ENCODE measurements around the gene SENP1.

SENP1 gene

GRCh38 chr12:48109424-48109823 is 3.5 kb upstream of the SENP1 start:
- Histone ChIP-seq H3K36me3 (ENCODE audit: control insufficient read depth, insufficient read depth, low read length) (no peaks in the 10 kb centered on the region), H3K4me3 (ENCODE audit: low read length) (no peak overlapping the region), H3K79me2 (ENCODE audit: control insufficient read depth, insufficient read depth, low read length) (peaks cover 7% of the 10 kb centered on the region), H4K5ac (ENCODE audit: low read length) (no peak overlapping the region), H3K23ac (ENCODE audit: low read length) (no peak overlapping the region), H3K4ac (ENCODE audit: low read depth, low read length) (no peak overlapping the region), H3K27ac (ENCODE audit: low read depth, low read length) (no peak overlapping the region), H2BK15ac (replicated peaks; ENCODE audit: low read depth) (no peak overlapping the region), H4K8ac (ENCODE audit: low read depth, low read length) (no peak overlapping the region), H3K56ac (ENCODE audit: low read length) (no peak overlapping the region), H3K27me3 (ENCODE audit: insufficient read depth, low read length, poor library complexity) (no peaks in the 10 kb centered on the region), H3K79me1 (ENCODE audit: low read length) (peaks cover under 1% of the 10 kb centered on the region), H2BK120ac (ENCODE audit: low read depth, low read length) (no peak overlapping the region), H2BK5ac (ENCODE audit: low read length) (no peak overlapping the region), H3K4me1 (ENCODE audit: control insufficient read depth, low read depth, low read length) (peaks cover 3% of the 10 kb centered on the region), H3K18ac (ENCODE audit: low read length) (no peak overlapping the region), H2AK5ac (ENCODE audit: low read length) (no peak overlapping the region), H3K4me2 (ENCODE audit: low read length) (no peak overlapping the region), H3K9ac (ENCODE audit: low read length) (no peak overlapping the region)
- DNase-seq: no peak

- Histone ChIP-seq H4K8ac (ENCODE audit: low read depth, low read length) (peak overlapping the region; percentile 97), H2BK120ac (ENCODE audit: low read depth, low read length) (no peak overlapping the region), H3K79me2 (ENCODE audit: control insufficient read depth, insufficient read depth, low read length) (peaks cover 12% of the 10 kb centered on the region), H2BK15ac (replicated peaks; ENCODE audit: low read depth) (no peak overlapping the region), H3K27me3 (ENCODE audit: insufficient read depth, low read length, poor library complexity) (no peaks in the 10 kb centered on the region), H3K23ac (ENCODE audit: low read length) (no peak overlapping the region), H3K56ac (ENCODE audit: low read length) (peak overlapping the region; percentile 89), H3K4me2 (ENCODE audit: low read length) (peak overlapping the region; percentile 45), H3K36me3 (ENCODE audit: control insufficient read depth, insufficient read depth, low read length) (no peaks in the 10 kb centered on the region), H3K4ac (ENCODE audit: low read depth, low read length) (peak overlapping the region; percentile 24), H3K9ac (ENCODE audit: low read length) (peak overlapping the region; percentile 86), H2BK5ac (ENCODE audit: low read length) (no peak overlapping the region), H3K79me1 (ENCODE audit: low read length) (peaks cover 1% of the 10 kb centered on the region), H4K5ac (ENCODE audit: low read length) (peak overlapping the region; percentile 96), H3K27ac (ENCODE audit: low read depth, low read length) (peak overlapping the region; percentile 90), H3K4me3 (ENCODE audit: low read length) (no peak overlapping the region), H3K18ac (ENCODE audit: low read length) (peak overlapping the region; percentile 79), H3K4me1 (ENCODE audit: control insufficient read depth, low read depth, low read length) (peaks cover 3% of the 10 kb centered on the region), H2AK5ac (ENCODE audit: low read length) (no peak overlapping the region)
- WGBS (ENCODE audit: extremely low coverage, insufficient coverage, low lambda C conversion rate): no CpG with 5 or more reads among the region's 5 CpGs
- no peak for DNase-seq
Measured at GRCh38 chr12:48106681-48107613, 1.1 kb upstream of the SENP1 start.

GRCh38 chr12:48105321-48105866 is 485 bp downstream of the SENP1 start:
- Histone ChIP-seq H3K4ac (ENCODE audit: low read depth, low read length) (peak overlapping the region; percentile 83), H3K18ac (ENCODE audit: low read length) (peak overlapping the region; percentile 79), H3K27me3 (ENCODE audit: insufficient read depth, low read length, poor library complexity) (no peaks in the 10 kb centered on the region), H2BK15ac (replicated peaks; ENCODE audit: low read depth) (no peak overlapping the region), H2AK5ac (ENCODE audit: low read length) (peak overlapping the region; percentile 54), H3K27ac (ENCODE audit: low read depth, low read length) (peak overlapping the region; percentile 90), H4K5ac (ENCODE audit: low read length) (no peak overlapping the region), H3K56ac (ENCODE audit: low read length) (peak overlapping the region; percentile 89), H3K4me3 (ENCODE audit: low read length) (peak overlapping the region; percentile 74), H3K4me1 (ENCODE audit: control insufficient read depth, low read depth, low read length) (peaks cover 3% of the 10 kb centered on the region), H3K79me2 (ENCODE audit: control insufficient read depth, insufficient read depth, low read length) (peaks cover 15% of the 10 kb centered on the region), H3K4me2 (ENCODE audit: low read length) (peak overlapping the region; percentile 93), H2BK5ac (ENCODE audit: low read length) (peak overlapping the region; percentile 54), H2BK120ac (ENCODE audit: low read depth, low read length) (no peak overlapping the region), H3K23ac (ENCODE audit: low read length) (peak overlapping the region; percentile 15), H3K36me3 (ENCODE audit: control insufficient read depth, insufficient read depth, low read length) (no peaks in the 10 kb centered on the region), H3K9ac (ENCODE audit: low read length) (peak overlapping the region; percentile 86), H4K8ac (ENCODE audit: low read depth, low read length) (peak overlapping the region; percentile 65), H3K79me1 (ENCODE audit: low read length) (peaks cover 1% of the 10 kb centered on the region)
- DNase-seq: no peak
- no CpG with 5 or more reads among the region's 30 CpGs for WGBS (ENCODE audit: extremely low coverage, insufficient coverage, low lambda C conversion rate)

GRCh38 chr12:48104531-48104930 is 1.3 kb downstream of the SENP1 start:
- Histone ChIP-seq H3K27ac (ENCODE audit: low read depth, low read length) (no peak overlapping the region), H3K56ac (ENCODE audit: low read length) (peak overlapping the region; percentile 71), H3K36me3 (ENCODE audit: control insufficient read depth, insufficient read depth, low read length) (no peaks in the 10 kb centered on the region), H4K5ac (ENCODE audit: low read length) (no peak overlapping the region), H3K9ac (ENCODE audit: low read length) (peak overlapping the region; percentile 0), H2BK5ac (ENCODE audit: low read length) (no peak overlapping the region), H3K79me2 (ENCODE audit: control insufficient read depth, insufficient read depth, low read length) (peaks cover 15% of the 10 kb centered on the region), H3K4me3 (ENCODE audit: low read length) (no peak overlapping the region), H3K4ac (ENCODE audit: low read depth, low read length) (no peak overlapping the region), H3K27me3 (ENCODE audit: insufficient read depth, low read length, poor library complexity) (no peaks in the 10 kb centered on the region), H2AK5ac (ENCODE audit: low read length) (no peak overlapping the region), H4K8ac (ENCODE audit: low read depth, low read length) (no peak overlapping the region), H3K4me1 (ENCODE audit: control insufficient read depth, low read depth, low read length) (peaks cover 3% of the 10 kb centered on the region), H3K23ac (ENCODE audit: low read length) (no peak overlapping the region), H3K18ac (ENCODE audit: low read length) (no peak overlapping the region), H2BK15ac (replicated peaks; ENCODE audit: low read depth) (no peak overlapping the region), H3K4me2 (ENCODE audit: low read length) (peak overlapping the region; percentile 39), H2BK120ac (ENCODE audit: low read depth, low read length) (no peak overlapping the region), H3K79me1 (ENCODE audit: low read length) (peaks cover 1% of the 10 kb centered on the region)
- peak; percentile 21 for DNase-seq
- WGBS (ENCODE audit: extremely low coverage, insufficient coverage, low lambda C conversion rate): no CpG with 5 or more reads among the region's 4 CpGs

- H3K4me2 ChIP-seq (ENCODE audit: low read length): no peak overlapping the region
- H2BK120ac ChIP-seq (ENCODE audit: low read depth, low read length): no peak overlapping the region
- no peak overlapping the region for H3K4ac ChIP-seq (ENCODE audit: low read depth, low read length)
- no peak overlapping the region for H3K56ac ChIP-seq (ENCODE audit: low read length)
- no CpG with 5 or more reads among the region's 1 CpG for WGBS (ENCODE audit: extremely low coverage, insufficient coverage, low lambda C conversion rate)
- no peak overlapping the region for H3K23ac ChIP-seq (ENCODE audit: low read length)
- H3K4me1 ChIP-seq (ENCODE audit: control insufficient read depth, low read depth, low read length): peaks cover 2% of the 10 kb centered on the region
- H3K79me2 ChIP-seq (ENCODE audit: control insufficient read depth, insufficient read depth, low read length): no peaks in the 10 kb centered on the region
- H4K5ac ChIP-seq (ENCODE audit: low read length): no peak overlapping the region
- no peak for DNase-seq
- no peaks in the 10 kb centered on the region for H3K79me1 ChIP-seq (ENCODE audit: low read length)
- no peak overlapping the region for H3K9ac ChIP-seq (ENCODE audit: low read length)
- H3K27ac ChIP-seq (ENCODE audit: low read depth, low read length): no peak overlapping the region
- H2BK15ac ChIP-seq (replicated peaks; ENCODE audit: low read depth): no peak overlapping the region
- no peak overlapping the region for H3K18ac ChIP-seq (ENCODE audit: low read length)
- peaks cover 1% of the 10 kb centered on the region for H3K36me3 ChIP-seq (ENCODE audit: control insufficient read depth, insufficient read depth, low read length)
- H3K4me3 ChIP-seq (ENCODE audit: low read length): no peak overlapping the region
- H2AK5ac ChIP-seq (ENCODE audit: low read length): no peak overlapping the region
- H2BK5ac ChIP-seq (ENCODE audit: low read length): no peak overlapping the region
- H4K8ac ChIP-seq (ENCODE audit: low read depth, low read length): no peak overlapping the region
- no peaks in the 10 kb centered on the region for H3K27me3 ChIP-seq (ENCODE audit: insufficient read depth, low read length, poor library complexity)
Measured at GRCh38 chr12:48092611-48093010, 13.3 kb downstream of the SENP1 start.

Data from mesendoderm (in vitro differentiated cells).